HG03565 (cell line): ENCODE data around the gene SLC19A1.

ENCODE experiments used
- ATAC-seq: cut with Tn5 transposase; IDR thresholded peaks from one replicate; pipeline ENCODE4 v1.9.1; 2021; ENCODE audit warnings: mild to moderate bottlenecking, moderate library complexity; ENCODE audit not compliant: unreplicated experiment

Gene SLC19A1

GRCh38 chr21:45545691-45546531, 3.7 kb upstream of the SLC19A1 start:
- no peak for ATAC-seq

- no peak for ATAC-seq
Measured at GRCh38 chr21:45545236-45545570, 3.0 kb upstream of the SLC19A1 start.

GRCh38 chr21:45544449-45545235, 2.4 kb upstream of the SLC19A1 start:
- no peak for ATAC-seq

- no peak for ATAC-seq
Measured at GRCh38 chr21:45543710-45544448, 1.6 kb upstream of the SLC19A1 start.

- ATAC-seq: no peak
Measured at GRCh38 chr21:45543371-45543709, 1.1 kb upstream of the SLC19A1 start.

- ATAC-seq: no peak
Measured at GRCh38 chr21:45542667-45543370, 579 bp upstream of the SLC19A1 start.

GRCh38 chr21:45541221-45542039, 810 bp downstream of the SLC19A1 start:
- peak; percentile 32 for ATAC-seq

- no peak for ATAC-seq
Measured at GRCh38 chr21:45540601-45540970, 1.7 kb downstream of the SLC19A1 start.

- no peak for ATAC-seq
Measured at GRCh38 chr21:45539796-45540600, 2.2 kb downstream of the SLC19A1 start.

- no peak for ATAC-seq
Measured at GRCh38 chr21:45539046-45539795, 3.0 kb downstream of the SLC19A1 start.

GRCh38 chr21:45538381-45539045, 3.7 kb downstream of the SLC19A1 start:
- no peak for ATAC-seq

- ATAC-seq: no peak
Measured at GRCh38 chr21:45537746-45538291, 4.4 kb downstream of the SLC19A1 start.

GRCh38 chr21:45537111-45537745, 5.0 kb downstream of the SLC19A1 start:
- no peak for ATAC-seq

- ATAC-seq: no peak
Measured at GRCh38 chr21:45536301-45537081, 5.7 kb downstream of the SLC19A1 start.

GRCh38 chr21:45535341-45536081, 6.7 kb downstream of the SLC19A1 start:
- ATAC-seq: no peak
